Measurements from ENCODE around the gene ZNF526. TPM values are rescaled to one million over a fixed set of nuclear protein-coding genes. Genes with fewer than 3 reads are reported as not detected.
A peak's percentile ranks its signal among the peaks of the same experiment; 100 is the strongest.

The ZNF526 gene
- total and polyA plus RNA-seq, 2 donors from 2014 or later: 2.6 to 11.6 TPM

- TF ChIP-seq CTCF (IDR thresholded peaks at IDR 0.05; ENCODE audit: borderline replicate concordance, extremely low read depth, insufficient read depth): no peak
- H3K4me1 ChIP-seq (ENCODE audit: control insufficient read depth in 2 of 3, insufficient read depth in 2 of 3, low read depth in 1 of 3, low read length in 3 of 3): peaks cover 0 to 4% (median 0%) of the 10 kb centered on the region in 3 donors
- peaks cover 0 to 25% (median 9%) of the 10 kb centered on the region in 3 donors for H3K36me3 ChIP-seq (ENCODE audit: control insufficient read depth in 2 of 3, insufficient read depth in 3 of 3, low read length in 3 of 3)
- H3K27me3 ChIP-seq (ENCODE audit: control insufficient read depth, insufficient read depth, low read length): no peaks in the 10 kb centered on the region
- H3K9me3 ChIP-seq (ENCODE audit: control insufficient read depth in 2 of 3, insufficient read depth in 1 of 3, low read length in 3 of 3): no peaks in the 10 kb centered on the region
- intact Hi-C loops (cut with DNase I): no loop called here
- no peak overlapping the region for H3K27ac ChIP-seq (ENCODE audit: low read depth in 2 of 2, low read length in 2 of 2)
- DNase-seq: peak in 1 of 5 donors; percentile 75
- H3K9ac ChIP-seq (ENCODE audit: low read length in 3 of 3): no peak overlapping the region
- FAIRE-seq: no peak
- H3K4me3 ChIP-seq (ENCODE audit: low read length in 3 of 3): no peak overlapping the region
Measured at GRCh38 chr19:42196011-42197001, 23.8 kb upstream of the ZNF526 start.

- H3K9me3 ChIP-seq (ENCODE audit: control insufficient read depth in 2 of 3, insufficient read depth in 1 of 3, low read length in 3 of 3): no peaks in the 10 kb centered on the region
- peaks cover 0 to 4% (median 0%) of the 10 kb centered on the region in 3 donors for H3K4me1 ChIP-seq (ENCODE audit: control insufficient read depth in 2 of 3, insufficient read depth in 2 of 3, low read depth in 1 of 3, low read length in 3 of 3)
- FAIRE-seq: no peak
- H3K36me3 ChIP-seq (ENCODE audit: control insufficient read depth in 2 of 3, insufficient read depth in 3 of 3, low read length in 3 of 3): peaks cover 0 to 28% (median 10%) of the 10 kb centered on the region in 3 donors
- no peak overlapping the region for H3K9ac ChIP-seq (ENCODE audit: low read length in 3 of 3)
- H3K27ac ChIP-seq (ENCODE audit: low read depth in 2 of 2, low read length in 2 of 2): no peak overlapping the region
- H3K4me3 ChIP-seq (ENCODE audit: low read length in 3 of 3): no peak overlapping the region
- TF ChIP-seq CTCF (IDR thresholded peaks at IDR 0.05; ENCODE audit: borderline replicate concordance, extremely low read depth, insufficient read depth): no peak
- peak in 1 of 5 donors; percentile 53 for DNase-seq
- intact Hi-C loops (cut with DNase I): no loop called here
- no peaks in the 10 kb centered on the region for H3K27me3 ChIP-seq (ENCODE audit: control insufficient read depth, insufficient read depth, low read length)
Measured at GRCh38 chr19:42197375-42197817, 22.7 kb upstream of the ZNF526 start.

GRCh38 chr19:42198676-42199439 lies 21.3 kb upstream of the ZNF526 start:
- Histone ChIP-seq H3K36me3 (ENCODE audit: control insufficient read depth in 2 of 3, insufficient read depth in 3 of 3, low read length in 3 of 3) (peaks cover 0 to 39% (median 16%) of the 10 kb centered on the region in 3 donors), H3K9ac (ENCODE audit: low read length in 3 of 3) (no peak overlapping the region), H3K4me1 (ENCODE audit: control insufficient read depth in 2 of 3, insufficient read depth in 2 of 3, low read depth in 1 of 3, low read length in 3 of 3) (peaks cover 0 to 4% (median 0%) of the 10 kb centered on the region in 3 donors), H3K27ac (ENCODE audit: low read depth in 2 of 2, low read length in 2 of 2) (no peak overlapping the region), H3K9me3 (ENCODE audit: control insufficient read depth in 2 of 3, insufficient read depth in 1 of 3, low read length in 3 of 3) (no peaks in the 10 kb centered on the region), H3K4me3 (ENCODE audit: low read length in 3 of 3) (no peak overlapping the region), H3K27me3 (ENCODE audit: control insufficient read depth, insufficient read depth, low read length) (no peaks in the 10 kb centered on the region)
- no peak for FAIRE-seq
- peak in 1 of 5 donors; percentile 77 for DNase-seq
- intact Hi-C loops (cut with DNase I): no loop called here
- TF ChIP-seq CTCF (IDR thresholded peaks at IDR 0.05; ENCODE audit: borderline replicate concordance, extremely low read depth, insufficient read depth): no peak
